AG04449 (cell line): ENCODE results near the gene CAPN11.

Experiments used
- CTCF ChIA-PET: fragments of 350-600 bp; formaldehyde crosslinking; extraction: SDS; loops from one replicate; lab custom pipeline; 2021; ENCODE audit warnings: antibody characterized with exemption; lab: Yijun Ruan, JAX
- POLR2A ChIA-PET: fragments of 400-600, 350-600 bp; formaldehyde crosslinking; extraction: SDS; loops from one replicate; lab custom pipeline; 2020; ENCODE audit warnings: antibody characterized with exemption, inconsistent platforms; lab: Yijun Ruan, JAX
- DNase-seq: peaks from one replicate; pipeline ENCODE4 v3.0.0-alpha.2; 2010; ENCODE audit warnings: low read depth, low spot score
- H3K4me3 ChIP-seq: 2 replicates; pipeline ENCODE4 v1.5.1; 2011; ENCODE audit warnings: low read depth, mild to moderate bottlenecking, control low read depth, low read length
- TF ChIP-seq, protein P1 (sequence below): IDR thresholded peaks from one replicate; pipeline ENCODE4 v1.5.1; 2011; ENCODE audit warnings: mild to moderate bottlenecking, moderate library complexity, low read length, control low read depth, inconsistent platforms; ENCODE audit not compliant: insufficient read depth; ENCODE audit errors: missing control alignments

The CAPN11 gene

GRCh38 chr6:44158770-44159228 is at the start of gene CAPN11:
TSS of gene CAPN11 (plus strand) at chr6:44158820. CDS start at chr6:44158849, 29 bp downstream.
- DNase-seq, result no peak
- H3K4me3 ChIP-seq, result no peak within 1 kb of the TSS
- CTCF ChIA-PET, result interaction anchor here (1.2 to 11.1 kb wide), 4 partner anchors 10 to 98 kb away, joined by 3 to 142 read pairs (median 4); no protein-coding TSS in a partner anchor
- TF ChIP-seq, protein P1, sequence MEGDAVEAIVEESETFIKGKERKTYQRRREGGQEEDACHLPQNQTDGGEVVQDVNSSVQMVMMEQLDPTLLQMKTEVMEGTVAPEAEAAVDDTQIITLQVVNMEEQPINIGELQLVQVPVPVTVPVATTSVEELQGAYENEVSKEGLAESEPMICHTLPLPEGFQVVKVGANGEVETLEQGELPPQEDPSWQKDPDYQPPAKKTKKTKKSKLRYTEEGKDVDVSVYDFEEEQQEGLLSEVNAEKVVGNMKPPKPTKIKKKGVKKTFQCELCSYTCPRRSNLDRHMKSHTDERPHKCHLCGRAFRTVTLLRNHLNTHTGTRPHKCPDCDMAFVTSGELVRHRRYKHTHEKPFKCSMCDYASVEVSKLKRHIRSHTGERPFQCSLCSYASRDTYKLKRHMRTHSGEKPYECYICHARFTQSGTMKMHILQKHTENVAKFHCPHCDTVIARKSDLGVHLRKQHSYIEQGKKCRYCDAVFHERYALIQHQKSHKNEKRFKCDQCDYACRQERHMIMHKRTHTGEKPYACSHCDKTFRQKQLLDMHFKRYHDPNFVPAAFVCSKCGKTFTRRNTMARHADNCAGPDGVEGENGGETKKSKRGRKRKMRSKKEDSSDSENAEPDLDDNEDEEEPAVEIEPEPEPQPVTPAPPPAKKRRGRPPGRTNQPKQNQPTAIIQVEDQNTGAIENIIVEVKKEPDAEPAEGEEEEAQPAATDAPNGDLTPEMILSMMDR, result no peak
- POLR2A ChIA-PET, result no interaction called here

DNA sequence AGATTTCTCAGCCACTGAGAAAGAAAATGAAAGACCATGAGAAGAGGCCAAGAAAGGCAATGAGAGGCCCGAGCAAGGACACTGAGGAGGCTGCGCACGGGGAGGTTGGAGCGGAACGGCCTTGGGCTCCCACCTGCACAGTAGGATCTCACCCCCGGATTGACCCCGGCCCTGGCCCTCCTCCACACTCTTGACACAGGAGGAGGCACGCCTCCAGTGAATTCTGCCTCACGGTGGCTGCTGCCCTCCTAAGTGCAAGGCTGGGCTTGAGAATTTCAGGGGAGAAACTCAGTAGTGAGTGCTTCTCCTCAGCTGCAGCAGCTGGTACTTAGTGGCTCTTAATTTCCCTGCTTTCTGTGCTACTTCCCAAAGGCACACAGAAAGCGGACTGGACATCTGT is 49.4 kb upstream of the CAPN11 start:
- DNase-seq, result no peak
- POLR2A ChIA-PET, result no interaction called here
- H3K4me3 ChIP-seq, result no peak overlapping the region
- TF ChIP-seq, protein P1, result no peak
- CTCF ChIA-PET, result interaction anchor here (3.3 to 15.2 kb wide), 2 partner anchors 10 to 125 kb away, joined by 10 to 196 read pairs; no protein-coding TSS in a partner anchor

GRCh38 chr6:44110005-44110676 is 48.5 kb upstream of the CAPN11 start:
- no peak for DNase-seq
- TF ChIP-seq, protein P1, result no peak
- H3K4me3 ChIP-seq, result no peak overlapping the region
- CTCF ChIA-PET, result interaction anchor here (1.6 to 15.2 kb wide), 3 partner anchors 11 to 124 kb away, joined by 3 to 196 read pairs (median 10); no protein-coding TSS in a partner anchor
- POLR2A ChIA-PET, result no interaction called here

DNA sequence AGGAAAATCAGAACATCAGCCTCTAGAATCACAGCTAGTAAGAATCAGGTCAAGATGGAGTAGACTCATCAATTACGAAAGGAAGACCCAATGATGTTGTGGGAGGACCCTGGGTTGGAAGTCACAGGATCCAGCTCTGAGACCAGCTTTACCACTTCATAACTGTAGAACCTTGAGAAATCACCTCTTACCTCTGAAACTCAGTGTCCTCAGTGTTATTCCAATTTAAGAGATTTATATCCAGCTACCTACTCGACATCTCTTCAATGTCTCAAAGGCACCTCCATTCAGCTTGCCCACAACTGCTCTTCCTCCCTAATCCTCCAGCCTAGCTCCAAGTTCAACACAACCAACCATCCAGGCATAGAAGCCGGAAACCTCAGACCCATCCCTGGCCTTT is 47.7 kb upstream of the CAPN11 start:
- TF ChIP-seq, protein P1, result no peak
- no peak for DNase-seq
- POLR2A ChIA-PET, result no interaction called here
- CTCF ChIA-PET, result interaction anchor here (0.9 to 15.2 kb wide), 6 partner anchors 12 to 123 kb away, joined by 3 to 196 read pairs (median 3); no protein-coding TSS in a partner anchor
- no peak overlapping the region for H3K4me3 ChIP-seq

GRCh38 chr6:44111434-44112417 is 46.9 kb upstream of the CAPN11 start:
- ChIA-PET POLR2A (no interaction called here), CTCF (interaction anchor here (0.9 to 15.2 kb wide), 8 partner anchors 12 to 155 kb away, joined by 3 to 196 read pairs (median 3); no protein-coding TSS in a partner anchor)
- H3K4me3 ChIP-seq, result no peak overlapping the region
- TF ChIP-seq, protein P1, result no peak
- DNase-seq, result no peak
